Adipocyte (in vitro differentiated cells): ENCODE results near the gene PCBP3.
A peak's percentile ranks its signal among the peaks of the same experiment; 100 is the strongest.
"Not testable (repeated sequence)": the region's sequence is repeated elsewhere in the genome, so short reads cannot be mapped to it uniquely, and the experiment has no call there.

Experiments
- DNase-seq: peaks from one replicate; pipeline ENCODE4 v3.0.0-alpha.2; 2015; ENCODE audit warnings: low read depth
- H3K27me3 ChIP-seq: replicated peaks from 2 replicates; pipeline ENCODE4 v1.7.0; 2013; ENCODE audit warnings: mild to moderate bottlenecking, low read length, moderate library complexity; ENCODE audit not compliant: control insufficient read depth, insufficient read depth
- H3K36me3 ChIP-seq: 2 replicates; pipeline ENCODE4 v1.7.0; 2013; ENCODE audit warnings: low read length, mild to moderate bottlenecking, moderate library complexity; ENCODE audit not compliant: control insufficient read depth, insufficient read depth, severe bottlenecking
- H3K4me1 ChIP-seq: 2 replicates; pipeline ENCODE4 v1.7.0; 2013; ENCODE audit warnings: mild to moderate bottlenecking, low read length, moderate library complexity; ENCODE audit not compliant: control insufficient read depth, insufficient read depth
- H3K4me3 ChIP-seq: 2 replicates; pipeline ENCODE4 v1.7.0; 2013; ENCODE audit warnings: mild to moderate bottlenecking, low read length, moderate library complexity
- H3K9ac ChIP-seq: 2 replicates; pipeline ENCODE4 v1.7.0; 2013; ENCODE audit warnings: mild to moderate bottlenecking, low read length, moderate library complexity
- H3K9me3 ChIP-seq: 2 replicates; pipeline ENCODE4 v1.7.0; 2013; ENCODE audit warnings: mild to moderate bottlenecking, low read length, moderate library complexity; ENCODE audit not compliant: control insufficient read depth

PCBP3 gene

DNA sequence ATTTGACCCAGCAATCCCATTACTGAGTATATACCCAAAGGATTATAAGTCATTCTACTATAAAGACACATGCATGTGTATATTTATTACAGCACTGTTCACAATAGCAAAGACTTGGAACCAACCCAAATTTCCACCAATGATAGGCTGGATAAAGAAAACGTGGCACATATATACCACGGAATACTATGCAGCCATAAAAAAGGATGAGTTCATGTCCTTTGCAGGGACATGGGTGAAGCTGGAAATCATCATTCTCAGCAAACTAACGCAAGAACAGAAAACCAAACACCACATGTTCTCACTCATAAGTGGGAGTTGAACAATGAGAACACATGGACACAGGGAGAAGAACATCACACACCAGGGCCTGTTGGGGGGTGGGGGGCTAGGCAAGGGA is 165.1 kb downstream of the PCBP3 start:
- not testable (repeated sequence) for H3K4me3 ChIP-seq, H3K27me3 ChIP-seq, H3K9ac ChIP-seq, H3K9me3 ChIP-seq, DNase-seq, H3K36me3 ChIP-seq
- peaks cover 10% of the 10 kb centered on the region for H3K4me1 ChIP-seq

DNA sequence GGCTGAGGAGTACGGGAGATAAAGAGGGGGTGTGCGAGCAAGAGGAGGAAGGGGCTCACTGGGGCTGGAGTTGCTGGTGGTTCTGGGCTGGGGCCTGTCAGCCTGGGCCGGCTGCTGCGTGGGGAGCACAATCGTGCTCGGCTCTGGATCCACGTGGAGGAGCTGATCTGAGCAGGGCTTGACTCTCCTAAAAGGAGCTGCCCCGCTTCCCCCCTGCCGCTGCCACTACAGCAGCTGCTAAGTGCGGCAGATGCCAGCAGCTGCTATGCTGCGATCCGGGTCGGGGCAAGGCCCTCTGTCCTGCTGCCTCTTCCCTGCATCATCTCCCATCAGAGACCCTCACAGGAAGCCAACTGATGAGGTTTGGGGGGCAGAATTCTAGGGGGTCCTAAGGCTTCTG is 165.9 kb downstream of the PCBP3 start:
- H3K9ac ChIP-seq, result no peak overlapping the region
- H3K4me3 ChIP-seq, result no peak overlapping the region
- peaks cover 4% of the 10 kb centered on the region for H3K36me3 ChIP-seq
- peaks cover 10% of the 10 kb centered on the region for H3K4me1 ChIP-seq
- H3K9me3 ChIP-seq, result no peaks in the 10 kb centered on the region
- no peak for DNase-seq
- H3K27me3 ChIP-seq, result no peaks in the 10 kb centered on the region

DNA sequence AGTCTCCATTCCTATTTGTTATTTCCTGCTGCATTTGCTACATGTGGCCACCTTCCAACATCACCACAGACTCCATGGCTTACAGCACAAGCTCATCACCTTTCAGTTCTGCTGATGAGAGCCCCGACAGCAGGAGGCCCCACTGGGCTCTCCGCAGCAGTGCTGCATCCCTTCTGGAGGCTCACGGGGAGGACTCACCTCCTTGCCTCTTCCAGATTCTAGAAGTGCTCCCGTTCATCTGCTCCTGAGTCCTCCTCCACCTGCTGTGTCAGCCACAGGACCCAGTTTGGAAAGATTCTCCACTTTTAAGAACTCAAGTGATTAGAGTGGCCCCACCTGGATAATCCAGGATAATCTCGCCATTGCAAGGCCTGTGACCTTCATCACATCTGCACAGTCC is 167.6 kb downstream of the PCBP3 start:
- no peak overlapping the region for H3K4me3 ChIP-seq
- H3K36me3 ChIP-seq, result peaks cover 4% of the 10 kb centered on the region
- H3K27me3 ChIP-seq, result no peaks in the 10 kb centered on the region
- no peak for DNase-seq
- peaks cover 10% of the 10 kb centered on the region for H3K4me1 ChIP-seq
- no peak overlapping the region for H3K9ac ChIP-seq
- H3K9me3 ChIP-seq, result no peaks in the 10 kb centered on the region

DNA sequence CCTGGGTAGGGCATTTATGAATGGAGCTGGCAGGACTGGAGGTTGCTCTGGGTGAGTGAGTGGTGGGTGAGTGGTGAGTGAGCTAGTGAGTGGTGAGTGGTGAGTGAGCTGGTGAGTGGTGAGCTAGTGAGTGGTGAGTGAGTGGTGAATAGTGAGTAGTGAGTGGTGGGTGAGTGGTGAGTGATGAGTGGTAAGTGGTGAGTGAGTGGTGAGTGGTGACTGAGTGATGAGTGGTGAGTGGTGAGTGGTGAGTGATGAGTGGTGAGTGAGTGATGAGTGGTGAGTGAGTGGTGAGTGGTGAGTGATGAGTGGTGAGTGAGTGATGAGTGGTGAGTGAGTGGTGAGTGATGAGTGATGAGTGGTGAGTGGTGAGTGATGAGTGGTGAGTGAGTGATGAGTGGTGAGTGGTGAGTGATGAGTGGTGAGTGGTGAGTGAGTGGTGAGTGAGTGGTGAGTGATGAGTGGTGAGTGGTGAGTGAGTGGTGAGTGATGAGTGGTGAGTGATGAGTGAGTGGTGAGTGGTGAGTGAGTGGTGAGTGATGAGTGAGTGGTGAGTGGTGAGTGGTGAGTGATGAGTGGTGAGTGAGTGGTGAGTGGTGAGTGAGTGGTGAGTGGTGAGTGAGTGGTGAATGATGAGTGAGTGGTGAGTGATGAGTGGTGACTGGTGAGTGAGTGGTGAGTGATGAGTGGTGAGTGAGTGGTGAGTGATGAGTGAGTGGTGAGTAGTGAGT is 170.8 kb downstream of the PCBP3 start:
- H3K27me3 ChIP-seq, H3K36me3 ChIP-seq, H3K4me3 ChIP-seq, H3K9me3 ChIP-seq, H3K9ac ChIP-seq, DNase-seq: not testable (repeated sequence)
- H3K4me1 ChIP-seq, result peaks cover 24% of the 10 kb centered on the region

DNA sequence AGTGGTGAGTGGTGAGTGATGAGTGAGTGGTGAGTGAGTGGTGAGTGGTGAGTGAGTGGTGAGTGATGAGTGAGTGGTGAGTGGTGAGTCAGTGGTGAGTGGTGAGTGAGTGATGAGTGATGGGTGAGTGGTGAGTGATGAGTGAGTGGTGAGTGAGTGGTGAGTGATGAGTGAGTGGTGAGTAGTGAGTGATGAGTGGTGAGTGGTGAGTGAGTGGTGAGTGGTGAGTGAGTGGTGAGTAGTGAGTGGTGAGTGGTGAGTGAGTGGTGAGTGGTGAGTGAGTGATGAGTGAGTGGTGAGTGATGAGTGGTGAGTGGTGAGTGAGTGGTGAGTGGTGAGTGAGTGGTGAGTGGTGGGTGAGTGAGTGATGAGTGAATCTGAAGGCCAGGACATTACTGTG is 172.3 kb downstream of the PCBP3 start:
- H3K27me3 ChIP-seq, H3K9me3 ChIP-seq, DNase-seq, H3K9ac ChIP-seq, H3K4me3 ChIP-seq, H3K36me3 ChIP-seq: not testable (repeated sequence)
- H3K4me1 ChIP-seq, result peaks cover 28% of the 10 kb centered on the region

DNA sequence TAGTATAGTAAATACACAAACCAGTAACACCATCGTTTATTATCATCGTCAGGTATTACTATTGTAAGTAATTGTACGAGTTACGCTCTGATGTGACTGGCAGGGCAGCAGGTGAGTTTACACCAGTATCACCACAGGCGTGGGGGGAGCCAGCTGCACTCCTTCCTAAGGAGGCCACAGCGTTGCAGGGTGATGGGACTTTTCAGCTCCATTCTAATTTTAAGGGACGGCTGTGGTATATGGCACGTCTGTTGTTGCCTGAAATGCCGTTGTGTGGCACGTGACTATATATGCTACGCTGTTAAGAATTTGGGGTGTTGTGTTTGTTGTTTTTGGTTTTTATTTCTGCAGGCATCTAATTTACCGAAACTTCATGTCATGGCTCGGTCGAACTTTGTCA is 173.3 kb downstream of the PCBP3 start:
- Histone ChIP-seq H3K4me1 (peaks cover 26% of the 10 kb centered on the region), H3K4me3 (no peak overlapping the region), H3K36me3 (no peaks in the 10 kb centered on the region), H3K27me3 (no peaks in the 10 kb centered on the region), H3K9me3 (no peaks in the 10 kb centered on the region), H3K9ac (no peak overlapping the region)
- no peak for DNase-seq

DNA sequence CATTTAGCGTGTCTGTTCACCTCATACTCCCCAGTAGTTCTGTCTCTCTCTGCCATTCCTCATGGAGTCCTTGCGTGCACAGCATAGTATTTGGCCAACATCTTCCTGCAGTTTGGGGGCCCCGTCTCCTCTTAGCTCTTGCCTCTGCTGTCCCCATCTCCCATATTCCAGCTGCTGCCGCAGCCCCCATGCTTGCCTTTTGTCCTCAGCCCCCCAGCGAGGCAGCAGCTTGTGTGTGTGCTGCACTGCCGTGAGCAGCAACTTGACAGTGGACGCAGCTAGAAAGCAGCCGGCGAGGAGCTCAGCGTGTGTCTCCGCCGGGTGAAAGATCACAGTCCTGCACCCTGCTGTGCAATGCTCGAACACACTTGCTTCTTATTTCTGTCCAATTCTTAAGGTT is 173.8 kb downstream of the PCBP3 start:
- H3K27me3 ChIP-seq, result no peaks in the 10 kb centered on the region
- no peak overlapping the region for H3K4me3 ChIP-seq
- H3K9ac ChIP-seq, result no peak overlapping the region
- DNase-seq, result no peak
- H3K9me3 ChIP-seq, result no peaks in the 10 kb centered on the region
- no peaks in the 10 kb centered on the region for H3K36me3 ChIP-seq
- peaks cover 26% of the 10 kb centered on the region for H3K4me1 ChIP-seq

DNA sequence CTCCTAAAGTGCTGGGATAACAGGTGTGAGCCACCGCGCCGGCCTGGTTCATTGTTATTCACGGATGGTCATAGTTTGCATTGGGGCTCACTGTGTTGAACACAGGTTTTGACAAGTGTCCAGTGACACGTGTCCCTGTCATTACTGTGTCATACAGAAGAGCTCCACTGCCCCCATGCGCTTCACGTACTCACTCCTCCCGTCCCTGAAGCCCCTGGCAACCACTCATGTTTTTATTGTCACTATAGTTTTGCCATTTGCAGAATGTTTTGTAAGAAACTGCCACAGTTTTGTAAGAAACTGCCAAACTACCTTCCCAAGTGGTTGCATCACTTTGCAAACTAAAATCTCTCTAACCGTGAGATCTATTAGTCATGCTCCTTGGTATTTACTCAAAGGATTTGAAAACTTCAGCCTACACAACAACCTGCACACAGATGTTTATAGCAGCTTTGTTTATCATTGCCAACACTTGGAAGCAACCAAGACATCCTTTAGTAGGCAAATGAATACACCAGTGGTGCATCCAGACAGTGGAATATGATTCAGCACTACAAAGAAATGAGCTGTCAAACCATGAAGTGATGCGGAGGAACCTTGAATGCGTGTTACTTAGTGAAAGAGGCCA is 174.9 kb downstream of the PCBP3 start:
- Histone ChIP-seq H3K9ac (no peak overlapping the region), H3K4me3 (peak overlapping the region; percentile 19), H3K4me1 (peaks cover 26% of the 10 kb centered on the region), H3K27me3 (no peaks in the 10 kb centered on the region), H3K36me3 (no peaks in the 10 kb centered on the region), H3K9me3 (no peaks in the 10 kb centered on the region)
- peak; percentile 72 for DNase-seq

DNA sequence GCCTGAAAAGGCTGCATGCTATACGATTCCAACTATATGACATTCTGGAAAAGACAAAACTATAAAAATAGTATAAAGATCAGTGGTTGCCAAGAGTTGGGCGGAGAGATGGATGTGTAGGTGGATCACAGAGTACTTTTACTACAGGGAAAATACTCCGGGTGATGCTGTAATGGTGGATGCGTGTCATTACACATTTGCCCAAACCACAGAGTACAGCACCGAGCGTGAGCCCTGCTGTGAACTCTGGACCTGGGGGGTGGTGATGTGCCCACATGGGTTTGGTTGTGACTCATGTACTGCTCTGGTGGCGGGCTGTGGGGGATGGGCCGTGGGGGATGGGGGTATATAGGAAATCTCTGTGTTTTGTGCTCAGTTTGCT is 175.4 kb downstream of the PCBP3 start:
- peaks cover 26% of the 10 kb centered on the region for H3K4me1 ChIP-seq
- H3K9ac ChIP-seq, result no peak overlapping the region
- no peaks in the 10 kb centered on the region for H3K9me3 ChIP-seq
- H3K36me3 ChIP-seq, result no peaks in the 10 kb centered on the region
- peak overlapping the region; percentile 19 for H3K4me3 ChIP-seq
- peak; percentile 44 for DNase-seq
- no peaks in the 10 kb centered on the region for H3K27me3 ChIP-seq

DNA sequence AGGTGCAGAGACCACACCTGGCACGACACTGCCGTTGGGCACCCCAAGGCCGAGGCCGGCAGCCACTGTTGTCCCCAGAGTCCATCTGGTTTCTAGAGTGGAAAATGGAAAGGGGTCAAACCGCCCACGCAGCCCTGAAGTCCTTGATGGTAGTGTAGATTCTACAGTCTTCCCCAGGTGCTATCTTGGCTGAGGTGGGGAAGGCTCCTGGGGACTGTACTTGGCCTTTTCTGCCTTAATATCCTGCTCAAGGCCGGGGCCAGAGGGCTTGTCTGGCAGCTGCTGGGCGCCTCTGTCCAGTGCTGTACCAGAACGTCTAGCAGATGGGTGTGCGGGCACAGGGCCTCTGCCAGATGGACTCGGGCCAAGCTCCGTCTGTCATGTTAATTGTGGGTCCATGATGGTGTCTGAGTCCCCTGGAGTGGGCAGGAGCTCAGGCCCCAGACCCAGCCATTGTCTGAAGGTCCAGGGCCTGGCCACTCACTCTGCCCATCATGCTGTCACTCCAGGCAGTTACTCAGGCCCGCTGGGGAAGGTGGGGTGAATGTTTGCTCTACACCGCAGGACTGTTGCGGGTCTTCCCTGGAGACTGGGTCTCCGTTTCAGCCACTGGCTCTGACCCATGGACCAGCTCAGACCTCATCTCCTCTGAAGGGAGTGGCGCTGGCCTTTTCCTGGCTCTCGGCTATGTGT is 176.1 kb downstream of the PCBP3 start:
- Histone ChIP-seq H3K9ac (no peak overlapping the region), H3K9me3 (no peaks in the 10 kb centered on the region), H3K36me3 (no peaks in the 10 kb centered on the region), H3K4me1 (peaks cover 26% of the 10 kb centered on the region), H3K27me3 (no peaks in the 10 kb centered on the region), H3K4me3 (no peak overlapping the region)
- DNase-seq, result no peak

DNA sequence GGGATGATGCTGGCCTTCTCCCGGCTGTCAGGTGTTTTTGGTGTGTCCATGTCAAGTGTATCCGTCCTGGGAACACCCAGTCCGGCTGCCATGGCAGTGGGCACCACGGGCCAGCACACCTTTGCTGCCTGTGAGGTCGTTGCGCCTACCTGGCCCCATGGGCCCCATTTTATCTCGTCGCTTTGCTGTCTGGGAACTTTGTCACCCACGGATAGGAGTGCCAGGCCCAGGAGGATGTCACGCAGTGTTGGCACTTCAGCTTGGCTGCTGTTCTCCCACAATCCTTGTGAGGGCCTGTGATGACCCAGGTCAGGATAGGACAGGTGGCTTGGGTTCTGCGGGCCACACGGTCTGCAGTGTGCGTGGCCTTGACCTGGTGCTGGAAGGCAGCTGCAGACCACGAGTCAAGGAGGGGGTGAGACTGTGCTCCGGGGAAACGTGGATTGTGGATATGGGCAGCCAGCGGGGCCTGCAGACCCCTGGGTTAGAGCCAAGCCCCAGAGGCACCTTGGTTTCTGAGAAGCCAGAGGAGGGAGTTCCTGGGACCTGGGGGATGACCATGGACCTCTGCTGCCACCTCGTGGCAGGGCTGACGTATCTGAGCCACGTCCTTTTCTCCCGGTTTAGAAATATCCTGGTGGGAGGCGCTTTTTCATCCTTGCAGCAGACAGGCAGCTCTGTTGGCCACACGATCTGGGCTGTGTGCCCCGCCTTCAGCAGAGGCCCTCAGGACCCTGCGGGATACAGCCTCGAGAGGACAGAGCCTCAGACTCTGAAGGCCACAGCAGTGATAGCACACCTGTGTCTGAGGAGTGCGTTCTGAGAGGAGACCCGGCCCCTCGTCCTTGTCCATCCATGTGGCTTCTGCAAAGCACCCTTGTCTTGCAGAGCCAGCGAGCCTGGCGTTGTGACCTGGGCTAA is 176.9 kb downstream of the PCBP3 start:
- Histone ChIP-seq H3K9ac (no peak overlapping the region), H3K9me3 (no peaks in the 10 kb centered on the region), H3K4me3 (no peak overlapping the region), H3K27me3 (no peaks in the 10 kb centered on the region), H3K4me1 (peaks cover 26% of the 10 kb centered on the region), H3K36me3 (no peaks in the 10 kb centered on the region)
- DNase-seq, result peak; percentile 95
